ENCODE data around the gene DOCK1.
A peak's percentile ranks its signal among the peaks of the same experiment; 100 is the strongest.

DOCK1 gene

DNA sequence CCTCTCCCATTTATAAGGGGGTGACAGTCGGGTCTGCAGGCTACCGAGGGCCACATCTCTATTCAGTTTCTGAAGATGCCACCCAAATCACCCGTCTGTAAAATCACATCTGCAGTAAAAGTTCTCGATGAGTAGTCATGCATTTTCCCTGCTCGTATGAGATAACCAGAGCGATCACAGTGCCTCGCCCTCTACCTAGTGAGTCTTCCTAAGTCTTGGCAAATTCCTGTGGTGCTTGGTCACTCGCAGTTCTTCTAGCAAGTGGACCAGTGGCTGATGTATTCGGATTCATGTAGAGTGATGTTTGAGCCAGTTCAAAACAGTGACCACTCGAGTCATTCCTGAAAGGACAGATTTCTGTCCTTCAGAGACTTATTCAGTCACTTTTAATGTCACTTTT, 246.3 kb downstream of the DOCK1 start:
- Histone ChIP-seq H3K27me3 (ENCODE audit: control insufficient read depth, insufficient read depth, low read length) (no peaks in the 10 kb centered on the region), H3K4me2 (ENCODE audit: low read length) (peak overlapping the region; percentile 18), H3K36me3 (ENCODE audit: insufficient read depth, low read length) (no peaks in the 10 kb centered on the region), H3K9me3 (replicated peaks; ENCODE audit: low read length) (no peaks in the 10 kb centered on the region), H3K4me3 (ENCODE audit: low read length) (no peak overlapping the region), H3K4me1 (ENCODE audit: control insufficient read depth, insufficient read depth, low read length) (peaks cover 85% of the 10 kb centered on the region), H3K9ac (ENCODE audit: low read depth, low read length) (peak overlapping the region; percentile 16)

DNA sequence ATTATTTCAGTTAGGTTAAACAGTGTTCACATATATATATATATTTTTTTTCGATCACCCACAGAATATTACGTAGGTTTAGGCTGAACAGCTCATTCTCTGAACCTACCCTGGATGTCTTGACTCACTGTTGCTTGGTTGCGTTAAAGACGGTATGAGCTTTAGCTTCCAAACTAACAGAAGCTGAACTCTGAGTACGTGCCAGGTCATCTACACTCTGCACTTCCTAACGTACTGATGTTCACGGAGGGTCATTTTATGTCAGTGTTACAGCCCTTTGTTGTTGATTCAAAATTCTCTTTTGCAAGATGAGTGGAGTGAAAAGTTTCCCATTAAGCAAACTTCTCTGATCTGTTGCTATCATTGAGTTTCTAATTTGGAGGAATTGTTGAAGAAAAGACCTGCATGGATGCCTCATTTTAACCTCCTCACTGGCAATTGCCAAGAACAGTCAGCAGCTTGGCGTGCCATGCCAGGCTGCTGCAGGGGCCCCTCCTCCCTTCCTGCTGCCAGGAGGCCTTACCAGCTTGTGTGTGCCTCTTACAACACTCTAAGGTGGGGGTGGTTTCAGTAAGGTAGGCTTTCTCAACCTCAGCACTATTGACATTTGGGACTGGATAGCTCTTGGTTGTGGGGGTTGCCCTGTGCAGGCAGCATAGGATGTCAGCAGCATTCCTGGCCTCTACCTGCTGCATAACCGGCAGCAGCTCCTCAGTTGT, 246.9 kb downstream of the DOCK1 start:
- H3K4me1 ChIP-seq (ENCODE audit: control insufficient read depth, insufficient read depth, low read length) = peaks cover 83% of the 10 kb centered on the region
- no peaks in the 10 kb centered on the region for H3K27me3 ChIP-seq (ENCODE audit: control insufficient read depth, insufficient read depth, low read length)
- H3K4me3 ChIP-seq (ENCODE audit: low read length) = no peak overlapping the region
- H3K9me3 ChIP-seq (replicated peaks; ENCODE audit: low read length) = no peaks in the 10 kb centered on the region
- H3K4me2 ChIP-seq (ENCODE audit: low read length) = peak overlapping the region; percentile 46
- peak overlapping the region; percentile 16 for H3K9ac ChIP-seq (ENCODE audit: low read depth, low read length)
- no peaks in the 10 kb centered on the region for H3K36me3 ChIP-seq (ENCODE audit: insufficient read depth, low read length)

GRCh38 chr10:127153181-127153580, 248.0 kb downstream of the DOCK1 start:
- H3K27me3 ChIP-seq (ENCODE audit: control insufficient read depth, insufficient read depth, low read length) = no peaks in the 10 kb centered on the region
- peaks cover 75% of the 10 kb centered on the region for H3K4me1 ChIP-seq (ENCODE audit: control insufficient read depth, insufficient read depth, low read length)
- H3K4me3 ChIP-seq (ENCODE audit: low read length) = no peak overlapping the region
- H3K4me2 ChIP-seq (ENCODE audit: low read length) = no peak overlapping the region
- H3K9ac ChIP-seq (ENCODE audit: low read depth, low read length) = no peak overlapping the region
- no peaks in the 10 kb centered on the region for H3K36me3 ChIP-seq (ENCODE audit: insufficient read depth, low read length)
- H3K9me3 ChIP-seq (replicated peaks; ENCODE audit: low read length) = no peaks in the 10 kb centered on the region

- peaks cover 58% of the 10 kb centered on the region for H3K4me1 ChIP-seq (ENCODE audit: control insufficient read depth, insufficient read depth, low read length)
- no peaks in the 10 kb centered on the region for H3K27me3 ChIP-seq (ENCODE audit: control insufficient read depth, insufficient read depth, low read length)
- H3K9ac ChIP-seq (ENCODE audit: low read depth, low read length) = peak overlapping the region; percentile 38
- H3K36me3 ChIP-seq (ENCODE audit: insufficient read depth, low read length) = no peaks in the 10 kb centered on the region
- no peaks in the 10 kb centered on the region for H3K9me3 ChIP-seq (replicated peaks; ENCODE audit: low read length)
- H3K4me2 ChIP-seq (ENCODE audit: low read length) = peak overlapping the region; percentile 24
- no peak overlapping the region for H3K4me3 ChIP-seq (ENCODE audit: low read length)
Measured at GRCh38 chr10:127154831-127155620, 249.8 kb downstream of the DOCK1 start.

GRCh38 chr10:127157089-127157488, 251.9 kb downstream of the DOCK1 start:
- Histone ChIP-seq H3K27me3 (ENCODE audit: control insufficient read depth, insufficient read depth, low read length) (no peaks in the 10 kb centered on the region), H3K9ac (ENCODE audit: low read depth, low read length) (no peak overlapping the region), H3K4me2 (ENCODE audit: low read length) (no peak overlapping the region), H3K36me3 (ENCODE audit: insufficient read depth, low read length) (no peaks in the 10 kb centered on the region), H3K4me1 (ENCODE audit: control insufficient read depth, insufficient read depth, low read length) (peaks cover 39% of the 10 kb centered on the region), H3K4me3 (ENCODE audit: low read length) (no peak overlapping the region), H3K9me3 (replicated peaks; ENCODE audit: low read length) (no peaks in the 10 kb centered on the region)

DNA sequence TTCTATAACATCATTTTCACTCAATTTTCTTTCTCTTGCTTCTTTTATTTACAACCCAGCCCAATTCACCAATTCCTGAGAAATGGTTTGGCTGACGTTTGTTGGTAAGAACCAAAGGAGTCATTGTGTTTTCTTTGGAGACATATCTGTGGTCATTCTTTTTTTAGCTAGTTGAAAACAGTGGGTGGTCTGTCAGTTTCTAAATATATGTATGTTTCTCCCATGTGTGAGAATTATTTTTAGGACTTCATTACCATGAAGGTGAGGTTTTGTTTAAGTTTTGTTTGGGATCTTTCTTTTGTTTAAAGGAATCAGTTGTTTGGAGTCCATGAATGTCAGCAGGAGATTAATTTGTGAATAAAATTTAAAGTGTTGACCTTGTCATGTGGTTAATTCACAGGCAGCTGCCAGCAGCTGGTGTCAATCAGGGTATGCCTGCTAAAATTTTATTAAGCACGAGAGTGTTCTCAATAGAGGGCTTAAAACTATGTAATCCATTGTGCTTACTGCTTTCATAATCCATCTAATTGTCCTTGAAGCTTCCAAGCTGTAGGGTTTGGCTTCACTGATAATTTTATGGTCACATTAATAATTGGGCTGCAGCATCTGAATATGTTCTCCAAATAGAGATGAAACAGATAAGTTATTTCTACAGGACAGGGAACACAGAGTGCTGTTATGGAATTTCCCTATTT, 252.4 kb downstream of the DOCK1 start:
- Histone ChIP-seq H3K36me3 (ENCODE audit: insufficient read depth, low read length) (no peaks in the 10 kb centered on the region), H3K27me3 (ENCODE audit: control insufficient read depth, insufficient read depth, low read length) (no peaks in the 10 kb centered on the region), H3K9ac (ENCODE audit: low read depth, low read length) (no peak overlapping the region), H3K9me3 (replicated peaks; ENCODE audit: low read length) (no peaks in the 10 kb centered on the region), H3K4me3 (ENCODE audit: low read length) (no peak overlapping the region), H3K4me1 (ENCODE audit: control insufficient read depth, insufficient read depth, low read length) (peaks cover 34% of the 10 kb centered on the region), H3K4me2 (ENCODE audit: low read length) (no peak overlapping the region)

GRCh38 chr10:127158662-127159061, 253.4 kb downstream of the DOCK1 start:
- H3K27me3 ChIP-seq (ENCODE audit: control insufficient read depth, insufficient read depth, low read length) = no peaks in the 10 kb centered on the region
- no peak overlapping the region for H3K9ac ChIP-seq (ENCODE audit: low read depth, low read length)
- no peak overlapping the region for H3K4me3 ChIP-seq (ENCODE audit: low read length)
- H3K4me1 ChIP-seq (ENCODE audit: control insufficient read depth, insufficient read depth, low read length) = peaks cover 24% of the 10 kb centered on the region
- H3K4me2 ChIP-seq (ENCODE audit: low read length) = no peak overlapping the region
- no peaks in the 10 kb centered on the region for H3K9me3 ChIP-seq (replicated peaks; ENCODE audit: low read length)
- no peaks in the 10 kb centered on the region for H3K36me3 ChIP-seq (ENCODE audit: insufficient read depth, low read length)

- H3K9me3 ChIP-seq (replicated peaks; ENCODE audit: low read length) = no peaks in the 10 kb centered on the region
- H3K4me3 ChIP-seq (ENCODE audit: low read length) = no peak overlapping the region
- no peak overlapping the region for H3K4me2 ChIP-seq (ENCODE audit: low read length)
- H3K4me1 ChIP-seq (ENCODE audit: control insufficient read depth, insufficient read depth, low read length) = peaks cover 17% of the 10 kb centered on the region
- no peaks in the 10 kb centered on the region for H3K36me3 ChIP-seq (ENCODE audit: insufficient read depth, low read length)
- H3K9ac ChIP-seq (ENCODE audit: low read depth, low read length) = no peak overlapping the region
- no peaks in the 10 kb centered on the region for H3K27me3 ChIP-seq (ENCODE audit: control insufficient read depth, insufficient read depth, low read length)
Measured at GRCh38 chr10:127159648-127160245, 254.5 kb downstream of the DOCK1 start.

DNA sequence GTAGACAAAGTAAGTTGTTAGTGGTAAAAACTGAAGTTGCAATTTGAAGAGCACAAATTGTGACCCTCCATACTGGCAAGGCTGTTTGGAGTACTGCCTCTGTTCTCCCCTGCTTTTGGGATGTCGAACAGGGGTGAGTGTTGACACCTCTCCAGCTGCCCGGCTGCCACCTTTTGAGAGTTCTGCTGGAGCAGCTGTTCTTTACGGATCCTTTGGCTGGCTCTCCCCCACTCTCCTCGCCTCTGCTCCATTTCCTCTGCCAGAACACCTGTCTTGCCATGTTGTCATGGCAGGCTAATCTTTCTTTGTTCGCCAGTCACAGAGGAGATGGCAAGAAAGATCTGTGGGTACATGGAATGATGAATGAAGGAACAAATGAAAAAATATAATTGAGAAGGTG, 256.3 kb downstream of the DOCK1 start:
- H3K36me3 ChIP-seq (ENCODE audit: insufficient read depth, low read length) = no peaks in the 10 kb centered on the region
- no peak overlapping the region for H3K4me3 ChIP-seq (ENCODE audit: low read length)
- no peak overlapping the region for H3K9ac ChIP-seq (ENCODE audit: low read depth, low read length)
- H3K4me1 ChIP-seq (ENCODE audit: control insufficient read depth, insufficient read depth, low read length) = peaks cover 6% of the 10 kb centered on the region
- no peaks in the 10 kb centered on the region for H3K27me3 ChIP-seq (ENCODE audit: control insufficient read depth, insufficient read depth, low read length)
- H3K4me2 ChIP-seq (ENCODE audit: low read length) = no peak overlapping the region
- H3K9me3 ChIP-seq (replicated peaks; ENCODE audit: low read length) = no peaks in the 10 kb centered on the region

GRCh38 chr10:127162841-127163240, 257.6 kb downstream of the DOCK1 start:
- Histone ChIP-seq H3K9me3 (replicated peaks; ENCODE audit: low read length) (no peaks in the 10 kb centered on the region), H3K4me2 (ENCODE audit: low read length) (no peak overlapping the region), H3K4me3 (ENCODE audit: low read length) (no peak overlapping the region), H3K9ac (ENCODE audit: low read depth, low read length) (no peak overlapping the region), H3K4me1 (ENCODE audit: control insufficient read depth, insufficient read depth, low read length) (no peaks in the 10 kb centered on the region), H3K36me3 (ENCODE audit: insufficient read depth, low read length) (no peaks in the 10 kb centered on the region), H3K27me3 (ENCODE audit: control insufficient read depth, insufficient read depth, low read length) (no peaks in the 10 kb centered on the region)

GRCh38 chr10:127168261-127168660, 263.0 kb downstream of the DOCK1 start:
- Histone ChIP-seq H3K27me3 (ENCODE audit: control insufficient read depth, insufficient read depth, low read length) (no peaks in the 10 kb centered on the region), H3K4me1 (ENCODE audit: control insufficient read depth, insufficient read depth, low read length) (no peaks in the 10 kb centered on the region), H3K4me3 (ENCODE audit: low read length) (no peak overlapping the region), H3K36me3 (ENCODE audit: insufficient read depth, low read length) (peaks cover 3% of the 10 kb centered on the region), H3K4me2 (ENCODE audit: low read length) (no peak overlapping the region), H3K9me3 (replicated peaks; ENCODE audit: low read length) (no peaks in the 10 kb centered on the region), H3K9ac (ENCODE audit: low read depth, low read length) (no peak overlapping the region)

Data from skeletal muscle satellite cell (primary cell).